Measurements from ENCODE around the gene PAOX.
"Not testable (repeated sequence)": the region's sequence is repeated elsewhere in the genome, so short reads cannot be mapped to it uniquely, and the experiment has no call there.

Gene PAOX

GRCh38 chr10:133365461-133366129 lies 13.5 kb upstream of the PAOX start:
- DNase-seq = no peak

- DNase-seq = no peak
Observed at GRCh38 chr10:133366130-133366478, 13.0 kb upstream of the PAOX start.

- no peak for DNase-seq
Observed at GRCh38 chr10:133366751-133367150, 12.3 kb upstream of the PAOX start.

- not testable (repeated sequence) for DNase-seq
Observed at GRCh38 chr10:133367461-133367860, 11.6 kb upstream of the PAOX start.

GRCh38 chr10:133368153-133368552 lies 10.9 kb upstream of the PAOX start:
- DNase-seq = no peak

GRCh38 chr10:133370030-133370786 lies 8.9 kb upstream of the PAOX start:
- no peak for DNase-seq

GRCh38 chr10:133372507-133372906 lies 6.6 kb upstream of the PAOX start:
- no peak for DNase-seq

- peak; percentile 65 for DNase-seq
Observed at GRCh38 chr10:133373174-133374090, 5.6 kb upstream of the PAOX start, which contains the start of gene ECHS1. Gene ECHS1, minus strand, starts transcription at chr10:133373354. Its CDS starts 21 bp downstream, at chr10:133373333.

GRCh38 chr10:133375357-133376115 lies 3.5 kb upstream of the PAOX start:
- no peak for DNase-seq

- DNase-seq = not testable (repeated sequence)
Observed at GRCh38 chr10:133376183-133376582, 2.9 kb upstream of the PAOX start.

- DNase-seq = no peak
Observed at GRCh38 chr10:133377025-133377817, 1.8 kb upstream of the PAOX start.

- DNase-seq = no peak
Observed at GRCh38 chr10:133377818-133378250, 1.2 kb upstream of the PAOX start.

GRCh38 chr10:133378251-133379096 lies 588 bp upstream of the PAOX start:
- DNase-seq = no peak

GRCh38 chr10:133379801-133380666 lies 972 bp downstream of the PAOX start:
- DNase-seq = no peak

- no peak for DNase-seq
Observed at GRCh38 chr10:133381036-133381435, 2.0 kb downstream of the PAOX start.

- DNase-seq = no peak
Observed at GRCh38 chr10:133383551-133383950, 4.5 kb downstream of the PAOX start.

- DNase-seq = no peak
Observed at GRCh38 chr10:133384071-133384470, 5.0 kb downstream of the PAOX start.

GRCh38 chr10:133385214-133385613 lies 6.2 kb downstream of the PAOX start:
- no peak for DNase-seq

- not testable (repeated sequence) for DNase-seq
Observed at GRCh38 chr10:133386951-133387350, 7.9 kb downstream of the PAOX start.

Measured in NCI-H526 treated with DMSO at 0.1 percent for 48 hours (cell line).